AG04449 (cell line): ENCODE measurements around the gene TADA3.

ENCODE experiments used
- CTCF ChIA-PET: fragments of 350-600 bp; formaldehyde crosslinking; extraction: SDS; loops from one replicate; lab custom pipeline; 2021; ENCODE audit warnings: antibody characterized with exemption; lab: Yijun Ruan, JAX
- POLR2A ChIA-PET: fragments of 400-600, 350-600 bp; formaldehyde crosslinking; extraction: SDS; loops from one replicate; lab custom pipeline; 2020; ENCODE audit warnings: antibody characterized with exemption, inconsistent platforms; lab: Yijun Ruan, JAX
- DNase-seq: peaks from one replicate; pipeline ENCODE4 v3.0.0-alpha.2; 2010; ENCODE audit warnings: low read depth, low spot score
- H3K4me3 ChIP-seq: 2 replicates; pipeline ENCODE4 v1.5.1; 2011; ENCODE audit warnings: low read depth, mild to moderate bottlenecking, control low read depth, low read length
- CTCF ChIP-seq: IDR thresholded peaks from one replicate; pipeline ENCODE4 v1.5.1; 2011; ENCODE audit warnings: mild to moderate bottlenecking, moderate library complexity, low read length, control low read depth, inconsistent platforms; ENCODE audit not compliant: insufficient read depth; ENCODE audit errors: missing control alignments

Gene TADA3

GRCh38 chr3:9787714-9788113 lies 4.6 kb downstream of the TADA3 start:
- H3K4me3 ChIP-seq = no peak overlapping the region
- DNase-seq = no peak
- TF ChIP-seq CTCF = no peak
- CTCF ChIA-PET = interaction anchor here (1.3 kb wide), 1 partner anchor 7 kb away, joined by 3 read pairs; no protein-coding TSS in a partner anchor
- POLR2A ChIA-PET = no interaction called here

- ChIA-PET POLR2A (no interaction called here), CTCF (interaction anchor here (1.4 kb wide), 1 partner anchor 71 kb away, joined by 3 read pairs; no protein-coding TSS in a partner anchor)
- H3K4me3 ChIP-seq = no peak overlapping the region
- peak; percentile 34 for TF ChIP-seq CTCF
- no peak for DNase-seq
Measured at GRCh38 chr3:9786825-9787669, 5.2 kb downstream of the TADA3 start.

GRCh38 chr3:9786209-9786739 lies 6.0 kb downstream of the TADA3 start:
- ChIA-PET CTCF (interaction anchor here (1.4 kb wide), 1 partner anchor 71 kb away, joined by 3 read pairs; no protein-coding TSS in a partner anchor), POLR2A (interaction anchor here (0.5 kb wide), 1 partner anchor 8 kb away, joined by 3 read pairs; no protein-coding TSS in a partner anchor)
- no peak overlapping the region for H3K4me3 ChIP-seq
- DNase-seq = no peak
- no peak for TF ChIP-seq CTCF

GRCh38 chr3:9785602-9786001 lies 6.7 kb downstream of the TADA3 start:
- no peak for DNase-seq
- ChIA-PET POLR2A (no interaction called here), CTCF (interaction anchor here (1.4 kb wide), 1 partner anchor 70 kb away, joined by 3 read pairs; no protein-coding TSS in a partner anchor)
- no peak for TF ChIP-seq CTCF
- no peak overlapping the region for H3K4me3 ChIP-seq

GRCh38 chr3:9784965-9785364 lies 7.3 kb downstream of the TADA3 start:
- ChIA-PET CTCF (no interaction called here), POLR2A (interaction anchor here (1.6 kb wide), 1 partner anchor 8 kb away, joined by 3 read pairs; the partner anchor contains the start of genes ARPC4 and TADA3)
- H3K4me3 ChIP-seq = no peak overlapping the region
- no peak for TF ChIP-seq CTCF
- DNase-seq = no peak

GRCh38 chr3:9783954-9784353 lies 8.3 kb downstream of the TADA3 start:
- no peak overlapping the region for H3K4me3 ChIP-seq
- ChIA-PET CTCF (no interaction called here), POLR2A (interaction anchor here (1.6 kb wide), 1 partner anchor 9 kb away, joined by 3 read pairs; the partner anchor contains the start of genes ARPC4 and TADA3)
- DNase-seq = no peak
- TF ChIP-seq CTCF = no peak
